Liver (tissue), 9 donors: ENCODE results near the gene NOP16. TPM values are rescaled to one million over a fixed set of nuclear protein-coding genes. Genes with fewer than 3 reads are reported as not detected.

Source experiments
- DNase-seq: peaks from one replicate; pipeline ENCODE4 v3.0.0-alpha.2; 2017; ENCODE audit warnings: low spot score
- H3K27ac ChIP-seq, 2 donors: one replicate each; pipeline ENCODE4 v1.7.0; 2013; ENCODE audit warnings: inconsistent platforms in 2 of 2, low read length in 2 of 2, control low read depth in 1 of 2, low read depth in 1 of 2, mild to moderate bottlenecking in 1 of 2
- H3K27me3 ChIP-seq, 4 donors: one replicate each; pipeline versions ENCODE4 v1.6.1 to v1.7.0; 2013; ENCODE audit warnings: low read length in 3 of 4, inconsistent platforms in 1 of 4, mild to moderate bottlenecking in 1 of 4, moderate library complexity in 1 of 4; ENCODE audit not compliant: control insufficient read depth in 4 of 4, insufficient read depth in 4 of 4
- H3K36me3 ChIP-seq, 4 donors: one replicate each; pipeline versions ENCODE4 v1.6.1 to v1.7.0; 2013; ENCODE audit warnings: low read length in 3 of 4, mild to moderate bottlenecking in 3 of 4, low read depth in 1 of 4, moderate library complexity in 1 of 4; ENCODE audit not compliant: control insufficient read depth in 4 of 4, insufficient read depth in 3 of 4
- H3K4me1 ChIP-seq, 4 donors: one replicate each; pipeline versions ENCODE4 v1.6.1 to v1.7.0; 2013; ENCODE audit warnings: low read length in 3 of 4, mild to moderate bottlenecking in 3 of 4, moderate library complexity in 1 of 4; ENCODE audit not compliant: control insufficient read depth in 4 of 4, insufficient read depth in 4 of 4
- H3K4me3 ChIP-seq, 3 donors: one replicate each; pipeline versions ENCODE4 v1.6.1 to v1.7.0; 2013; ENCODE audit warnings: low read length in 3 of 3, control low read depth in 1 of 3, low read depth in 1 of 3, mild to moderate bottlenecking in 1 of 3
- H3K9ac ChIP-seq, 2 donors: one replicate each; pipeline ENCODE4 v1.7.0; 2013; ENCODE audit warnings: low read length in 2 of 2, mild to moderate bottlenecking in 2 of 2, moderate library complexity in 2 of 2, control low read depth in 1 of 2, low read depth in 1 of 2
- H3K9me3 ChIP-seq, 4 donors: one replicate each; pipeline versions ENCODE4 v1.6.1 to v1.7.0; 2013; ENCODE audit warnings: low read length in 3 of 4; ENCODE audit not compliant: control insufficient read depth in 4 of 4
- CTCF ChIP-seq: fragments of 150-350 bp; IDR thresholded peaks from 2 replicates; pipeline ENCODE4 v1.5.1; 2017; ENCODE audit warnings: improper control_type of control experiment, low read depth, low read length; ENCODE audit not compliant: missing input control
- GABPA ChIP-seq, 2 donors: IDR thresholded peaks in 1 of 2; conservative IDR thresholded peaks in 1 of 2; 2 replicates each; pipeline ENCODE4 v1.6.1; 2016; ENCODE audit warnings: antibody characterized with exemption in 2 of 2, mild to moderate bottlenecking in 1 of 2, moderate library complexity in 1 of 2
- HNF4A ChIP-seq, 2 donors: conservative IDR thresholded peaks; 2 replicates each; pipeline ENCODE4 v1.6.1; 2016; ENCODE audit warnings: antibody characterized with exemption in 2 of 2, mild to moderate bottlenecking in 2 of 2
- MAX ChIP-seq: IDR thresholded peaks from 2 replicates; pipeline ENCODE4 v1.6.1; 2016; ENCODE audit warnings: antibody characterized with exemption
- RAD21 ChIP-seq, 2 donors: IDR thresholded peaks; 2 replicates each; pipeline ENCODE4 v1.6.1; 2016; ENCODE audit warnings: antibody characterized with exemption in 2 of 2, mild to moderate bottlenecking in 2 of 2
- RXRA ChIP-seq, 2 donors: IDR thresholded peaks; 2 replicates each; pipeline ENCODE4 v1.6.1; 2017 to 2018; ENCODE audit warnings: antibody characterized with exemption in 2 of 2, mild to moderate bottlenecking in 1 of 2
- SP1 ChIP-seq: IDR thresholded peaks from 2 replicates; pipeline ENCODE4 v1.6.1; 2018; ENCODE audit warnings: antibody characterized with exemption, mild to moderate bottlenecking
- WGBS: extraction: QIAGEN DNeasy Blood & Tissue Kit; methylation state at CpG from one replicate; pipeline ENCODE4 v1.1.7; 2013; 5-methylcytosine and 5-hydroxymethylcytosine counted together
- polyA plus RNA-seq, 2 donors: library from polyadenylated mRNA; stranded (reverse) in 1 of 2; unstranded in 1 of 2; fragments of 200-250 nt in 1 of 2; fragments of >200 nt in 1 of 2; fragmentation: Nextera tagmentation in 1 of 2; extraction: Ambion mirVana in 1 of 2; gene quantifications; one replicate each; pipeline versions ENCODE4 v1.2.1 to v1.2.3, GENCODE V29; 2013 to 2015
- total RNA-seq, 2 donors: library from RNA; depleted of rRNA; stranded (reverse); fragments of >200 nt; gene quantifications; one replicate each; pipeline ENCODE4 v1.2.3, GENCODE V29; 2014
- TF ChIP-seq, protein P1 (sequence below): IDR thresholded peaks from 2 replicates; pipeline ENCODE4 v1.6.1; 2016; ENCODE audit warnings: antibody characterized with exemption
- donor health status: healthy.
- donor health status: healthy.
- donor health status: healthy.
- donor health status: healthy.
- donor health status: healthy.

Gene NOP16
- total and polyA plus RNA-seq, 4 donors = 6.1 to 41.2 (median 17.2) TPM

- Histone ChIP-seq H3K36me3 (peaks cover 0 to 1% (median 0%) of the 10 kb centered on the region in 4 donors), H3K4me3 (no peak overlapping the region), H3K4me1 (peaks cover 4 to 19% (median 11%) of the 10 kb centered on the region in 4 donors), H3K9ac (peak overlapping the region; percentile 27 to 58), H3K27ac (peak overlapping the region; percentile 42 to 84), H3K9me3 (no peaks in the 10 kb centered on the region), H3K27me3 (no peaks in the 10 kb centered on the region)
- no peak for DNase-seq
- 89% methylated on average over 11 of the region's 11 CpGs for WGBS
- TF ChIP-seq HNF4A (conservative IDR thresholded peaks at IDR 0.05) = no peak
- no peak for TF ChIP-seq CTCF
- no peak for TF ChIP-seq RXRA (IDR thresholded peaks at IDR 0.05)
- TF ChIP-seq GABPA (IDR thresholded peaks at IDR 0.05 in 1 of 2, conservative IDR thresholded peaks at IDR 0.05 in 1 of 2) = no peak
- no peak for TF ChIP-seq MAX
- TF ChIP-seq SP1 = no peak
- TF ChIP-seq, protein P1, sequence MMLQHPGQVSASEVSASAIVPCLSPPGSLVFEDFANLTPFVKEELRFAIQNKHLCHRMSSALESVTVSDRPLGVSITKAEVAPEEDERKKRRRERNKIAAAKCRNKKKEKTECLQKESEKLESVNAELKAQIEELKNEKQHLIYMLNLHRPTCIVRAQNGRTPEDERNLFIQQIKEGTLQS = no peak
These were observed 28.6 kb upstream of the NOP16 start for GRCh38 chr5:176416965-176417364.

DNA sequence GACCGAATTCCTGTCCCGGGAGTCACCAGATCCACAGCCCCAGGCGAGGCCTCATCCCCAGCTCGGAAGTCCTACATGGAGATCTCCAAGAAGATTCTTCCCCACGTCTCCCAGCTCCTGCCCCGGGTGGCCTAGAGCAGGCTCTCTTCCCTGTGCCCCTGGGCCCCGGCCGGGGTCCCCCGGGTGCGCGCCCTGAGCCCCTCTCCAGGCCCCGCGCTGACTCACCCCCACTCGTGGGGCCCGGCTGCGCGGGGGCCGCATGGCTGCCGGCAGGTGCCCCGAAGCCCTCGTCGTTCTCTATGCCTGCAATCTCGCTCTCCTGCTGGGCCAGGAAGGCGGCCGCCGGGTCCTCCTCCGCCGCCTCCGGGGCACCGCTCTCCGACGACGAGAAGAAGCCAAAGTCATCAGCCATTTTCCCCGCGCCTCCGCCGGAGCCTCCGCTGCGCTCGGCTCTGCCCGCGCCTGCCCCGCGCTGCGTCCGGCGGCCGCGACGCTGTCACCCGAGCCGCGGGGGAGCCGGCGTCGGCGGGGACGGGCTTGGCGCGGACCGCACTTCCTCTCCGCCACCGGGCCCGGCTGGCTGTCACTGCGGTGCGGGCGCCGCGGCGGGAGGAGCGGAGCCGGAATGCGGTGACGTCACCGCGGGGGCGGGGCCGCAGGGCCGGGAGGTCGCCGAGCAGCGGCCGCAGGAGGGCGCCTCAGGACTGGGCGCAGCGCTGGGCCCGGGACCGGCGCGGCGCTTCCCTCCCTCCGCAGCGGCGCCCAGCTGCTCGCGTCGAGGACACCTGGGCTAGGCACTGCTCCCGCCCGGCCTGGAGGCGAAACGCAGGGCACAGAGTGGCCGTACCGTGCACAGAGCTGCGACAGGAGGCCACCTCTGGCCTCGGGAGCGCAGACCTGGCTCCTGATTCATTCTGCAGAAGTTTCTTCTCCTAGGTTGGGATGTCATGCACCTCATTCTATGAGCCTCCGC is 27.8 kb upstream of the NOP16 start, which contains the start of gene CLTB:
Gene CLTB (minus strand): TSS at position 588 of the 973 bp plus-strand sequence. CDS start 176 bp downstream, at position 412.
- Histone ChIP-seq H3K27ac (peak within 1 kb of the TSS; percentile 82 to 84), H3K36me3 (peaks cover 0 to 1% (median 0%) of the 10 kb centered on the region in 4 donors), H3K27me3 (no peaks in the 10 kb centered on the region), H3K4me1 (peaks cover 4 to 19% (median 11%) of the 10 kb centered on the region in 4 donors), H3K9ac (peak within 1 kb of the TSS; percentile 27 to 75), H3K4me3 (peak within 1 kb of the TSS; percentile 76 to 97 (median 91)), H3K9me3 (no peaks in the 10 kb centered on the region)
- DNase-seq = peak; percentile 96
- peak; percentile 83 for TF ChIP-seq CTCF
- peak; percentile 68 to 74 for TF ChIP-seq RAD21 (IDR thresholded peaks at IDR 0.05)
- no peak for TF ChIP-seq HNF4A (conservative IDR thresholded peaks at IDR 0.05)
- 1% methylated on average over 107 of the region's 107 CpGs for WGBS
